ENCODE results near the gene SEC24B.

DNA sequence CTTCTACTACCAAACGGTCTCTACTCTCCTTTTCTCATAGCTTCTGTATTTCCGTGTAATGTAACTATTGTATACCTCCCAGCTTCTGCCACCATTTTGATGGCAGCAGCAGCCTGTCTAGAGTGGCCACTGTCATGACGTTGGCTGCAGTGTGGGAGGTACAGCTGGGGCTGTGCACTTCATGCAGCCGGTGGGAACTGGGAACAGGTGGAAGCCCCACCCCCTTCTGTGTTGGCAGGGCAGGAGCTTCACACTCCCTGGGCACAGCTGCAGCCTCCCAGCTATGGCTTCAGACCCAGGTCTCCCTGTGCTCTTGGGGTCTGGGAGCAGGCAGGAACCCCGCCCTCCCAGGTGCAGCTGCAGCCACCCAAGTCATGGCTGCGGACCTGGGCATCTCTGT, 49.8 kb upstream of the SEC24B start:
- TF ChIP-seq POLR2A (IDR thresholded peaks at IDR 0.05): no peak
- TF ChIP-seq, protein P1, sequence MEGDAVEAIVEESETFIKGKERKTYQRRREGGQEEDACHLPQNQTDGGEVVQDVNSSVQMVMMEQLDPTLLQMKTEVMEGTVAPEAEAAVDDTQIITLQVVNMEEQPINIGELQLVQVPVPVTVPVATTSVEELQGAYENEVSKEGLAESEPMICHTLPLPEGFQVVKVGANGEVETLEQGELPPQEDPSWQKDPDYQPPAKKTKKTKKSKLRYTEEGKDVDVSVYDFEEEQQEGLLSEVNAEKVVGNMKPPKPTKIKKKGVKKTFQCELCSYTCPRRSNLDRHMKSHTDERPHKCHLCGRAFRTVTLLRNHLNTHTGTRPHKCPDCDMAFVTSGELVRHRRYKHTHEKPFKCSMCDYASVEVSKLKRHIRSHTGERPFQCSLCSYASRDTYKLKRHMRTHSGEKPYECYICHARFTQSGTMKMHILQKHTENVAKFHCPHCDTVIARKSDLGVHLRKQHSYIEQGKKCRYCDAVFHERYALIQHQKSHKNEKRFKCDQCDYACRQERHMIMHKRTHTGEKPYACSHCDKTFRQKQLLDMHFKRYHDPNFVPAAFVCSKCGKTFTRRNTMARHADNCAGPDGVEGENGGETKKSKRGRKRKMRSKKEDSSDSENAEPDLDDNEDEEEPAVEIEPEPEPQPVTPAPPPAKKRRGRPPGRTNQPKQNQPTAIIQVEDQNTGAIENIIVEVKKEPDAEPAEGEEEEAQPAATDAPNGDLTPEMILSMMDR (IDR thresholded peaks at IDR 0.05): no peak

All from esophagus squamous epithelium (tissue), 4 donors.